OCI-LY3 (cell line): Measurements from ENCODE around the gene LSM6.

Experiments
- H2AFZ ChIP-seq: fragments of 200-600, 300-600 bp; shearing (Covaris generic); 2 replicates; pipeline ENCODE4 v1.6.0; 2014; ENCODE audit warnings: antibody characterized with exemption, low read depth, low read length
- H3K27ac ChIP-seq: fragments of 200-600, 300-600 bp; sonication (generic); 2 replicates; pipeline ENCODE4 v1.5.1; 2014; ENCODE audit warnings: mild to moderate bottlenecking, low read length, moderate library complexity, mixed read lengths
- H3K27me3 ChIP-seq: fragments of 200-600, 300-600 bp; sonication (generic); 2 replicates; pipeline ENCODE4 v1.6.1; 2014; ENCODE audit warnings: low read depth, low read length, mixed read lengths
- H3K36me3 ChIP-seq: fragments of 200-600, 300-600 bp; sonication (generic); replicated peaks from 2 replicates; pipeline ENCODE3; 2014; ENCODE audit warnings: low read depth, low read length, mixed read lengths
- H3K4me1 ChIP-seq: fragments of 300-600, 200-600 bp; sonication (generic); 2 replicates; pipeline ENCODE4 v1.6.1; 2014; ENCODE audit warnings: low read length, mixed read lengths
- H3K4me2 ChIP-seq: fragments of 200-600, 300-600 bp; sonication (generic); 2 replicates; pipeline ENCODE4 v1.6.1; 2014; ENCODE audit warnings: low read length, mixed read lengths
- H3K4me3 ChIP-seq: fragments of 300-600, 200-600 bp; sonication (generic); 2 replicates; pipeline ENCODE4 v1.5.1; 2014; ENCODE audit warnings: antibody characterized with exemption, mild to moderate bottlenecking, low read length, moderate library complexity
- H3K79me2 ChIP-seq: fragments of 300-600, 200-600 bp; shearing (Covaris generic); 2 replicates; pipeline ENCODE4 v1.6.1; 2014; ENCODE audit warnings: mild to moderate bottlenecking, low read length, mixed read lengths
- H3K9ac ChIP-seq: fragments of 300-600, 200-600 bp; shearing (Covaris generic); 2 replicates; pipeline ENCODE4 v1.6.0; 2014; ENCODE audit warnings: mild to moderate bottlenecking, low read length, moderate library complexity
- H3K9me3 ChIP-seq: fragments of 200-600, 300-600 bp; shearing (Covaris generic); 2 replicates; pipeline ENCODE4 v1.6.1; 2014; ENCODE audit warnings: low read length, mixed read lengths; ENCODE audit not compliant: insufficient read depth
- H4K20me1 ChIP-seq: fragments of 200-600, 300-600 bp; sonication (generic); 2 replicates; pipeline ENCODE4 v1.6.1; 2016; ENCODE audit warnings: low read length, mixed read lengths; ENCODE audit not compliant: insufficient read depth
- EZH2phosphoT487 ChIP-seq: fragments of 200-600 bp; shearing (Covaris generic); IDR thresholded peaks from 2 replicates; pipeline ENCODE4 v1.6.1; 2018; ENCODE audit warnings: antibody characterized with exemption, mixed run types, low read depth
- TF ChIP-seq, protein P1 (sequence below): fragments of 200-600, 300-600 bp; sonication (generic); IDR thresholded peaks from 2 replicates; pipeline ENCODE4 v1.5.1; 2014; ENCODE audit warnings: antibody characterized with exemption, low read length, low read depth

The LSM6 gene

GRCh38 chr4:146154057-146154456 lies 21.5 kb upstream of the LSM6 start:
- Histone ChIP-seq H3K27ac (no peak overlapping the region), H3K4me1 (peaks cover 35% of the 10 kb centered on the region), H3K4me2 (peak overlapping the region; percentile 77), H3K27me3 (0 out of 2 replicates have a peak, but pooled peaks cover 6% of the 10 kb centered on the region), H4K20me1 (no peaks in the 10 kb centered on the region), H3K36me3 (peaks cover 9% of the 10 kb centered on the region), H3K9ac (no peak overlapping the region), H3K79me2 (no peaks in the 10 kb centered on the region), H2AFZ (no peak overlapping the region), H3K9me3 (peaks cover 6% of the 10 kb centered on the region), H3K4me3 (peak overlapping the region; percentile 47; the same call in 1 of the 2 replicates)
- no peak for TF ChIP-seq EZH2phosphoT487
- TF ChIP-seq, protein P1, sequence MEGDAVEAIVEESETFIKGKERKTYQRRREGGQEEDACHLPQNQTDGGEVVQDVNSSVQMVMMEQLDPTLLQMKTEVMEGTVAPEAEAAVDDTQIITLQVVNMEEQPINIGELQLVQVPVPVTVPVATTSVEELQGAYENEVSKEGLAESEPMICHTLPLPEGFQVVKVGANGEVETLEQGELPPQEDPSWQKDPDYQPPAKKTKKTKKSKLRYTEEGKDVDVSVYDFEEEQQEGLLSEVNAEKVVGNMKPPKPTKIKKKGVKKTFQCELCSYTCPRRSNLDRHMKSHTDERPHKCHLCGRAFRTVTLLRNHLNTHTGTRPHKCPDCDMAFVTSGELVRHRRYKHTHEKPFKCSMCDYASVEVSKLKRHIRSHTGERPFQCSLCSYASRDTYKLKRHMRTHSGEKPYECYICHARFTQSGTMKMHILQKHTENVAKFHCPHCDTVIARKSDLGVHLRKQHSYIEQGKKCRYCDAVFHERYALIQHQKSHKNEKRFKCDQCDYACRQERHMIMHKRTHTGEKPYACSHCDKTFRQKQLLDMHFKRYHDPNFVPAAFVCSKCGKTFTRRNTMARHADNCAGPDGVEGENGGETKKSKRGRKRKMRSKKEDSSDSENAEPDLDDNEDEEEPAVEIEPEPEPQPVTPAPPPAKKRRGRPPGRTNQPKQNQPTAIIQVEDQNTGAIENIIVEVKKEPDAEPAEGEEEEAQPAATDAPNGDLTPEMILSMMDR, result no peak

- Histone ChIP-seq H3K4me2 (peak overlapping the region; percentile 77), H4K20me1 (no peaks in the 10 kb centered on the region), H3K9me3 (peaks cover 6% of the 10 kb centered on the region), H3K4me1 (peaks cover 46% of the 10 kb centered on the region), H3K4me3 (peak overlapping the region; percentile 47), H3K9ac (peak overlapping the region; percentile 8; the same call in 1 of the 2 replicates), H3K36me3 (peaks cover 9% of the 10 kb centered on the region), H3K27ac (peak overlapping the region; percentile 44), H2AFZ (no peak overlapping the region), H3K79me2 (no peaks in the 10 kb centered on the region), H3K27me3 (0 out of 2 replicates have a peak, but pooled peaks cover 6% of the 10 kb centered on the region)
- no peak for TF ChIP-seq EZH2phosphoT487
- TF ChIP-seq, protein P1, result no peak
Measured at GRCh38 chr4:146155152-146155724, 20.3 kb upstream of the LSM6 start.

GRCh38 chr4:146158036-146158745 lies 17.3 kb upstream of the LSM6 start:
- H3K36me3 ChIP-seq, result peaks cover 9% of the 10 kb centered on the region
- H3K4me3 ChIP-seq, result no peak overlapping the region
- H3K79me2 ChIP-seq, result no peaks in the 10 kb centered on the region
- peaks cover 12% of the 10 kb centered on the region for H3K9me3 ChIP-seq
- H3K27me3 ChIP-seq, result 0 out of 2 replicates have a peak, but pooled peaks cover 6% of the 10 kb centered on the region
- no peak overlapping the region for H3K4me2 ChIP-seq
- no peaks in the 10 kb centered on the region for H4K20me1 ChIP-seq
- peaks cover 44% of the 10 kb centered on the region for H3K4me1 ChIP-seq
- no peak overlapping the region for H3K9ac ChIP-seq
- H3K27ac ChIP-seq, result no peak overlapping the region
- no peak overlapping the region for H2AFZ ChIP-seq
- TF ChIP-seq, protein P1, result no peak
- no peak for TF ChIP-seq EZH2phosphoT487

GRCh38 chr4:146159384-146160058 lies 16.0 kb upstream of the LSM6 start:
- H3K4me1 ChIP-seq, result peaks cover 30% of the 10 kb centered on the region
- H2AFZ ChIP-seq, result peak overlapping the region; percentile 33; the same call in 1 of the 2 replicates
- H3K4me2 ChIP-seq, result peak overlapping the region; percentile 47
- TF ChIP-seq, protein P1, result no peak
- no peak for TF ChIP-seq EZH2phosphoT487
- H3K36me3 ChIP-seq, result peaks cover 9% of the 10 kb centered on the region
- no peaks in the 10 kb centered on the region for H4K20me1 ChIP-seq
- no peak overlapping the region for H3K27ac ChIP-seq
- H3K9ac ChIP-seq, result 0 out of 2 replicates have a peak overlapping the region, but pooled peaks have one; percentile 2
- H3K27me3 ChIP-seq, result no peaks in the 10 kb centered on the region
- no peaks in the 10 kb centered on the region for H3K79me2 ChIP-seq
- 0 out of 2 replicates have a peak overlapping the region, but pooled peaks have one; percentile 1 for H3K4me3 ChIP-seq
- peaks cover 12% of the 10 kb centered on the region for H3K9me3 ChIP-seq
